Mucosa of descending colon (tissue), 3 donors: ENCODE data around the gene ZNF71. TPM values are rescaled to one million over a fixed set of nuclear protein-coding genes. Genes with fewer than 3 reads are reported as not detected.
A peak's percentile ranks its signal among the peaks of the same experiment; 100 is the strongest.

Experiments used
- ATAC-seq: fragments of 200-7000 bp; cut with Tn5 transposase; one replicate; pipeline ENCODE4 v1.9.1; 2020; ENCODE audit warnings: mild to moderate bottlenecking, moderate library complexity
- DNase-seq, 3 donors: peaks; one replicate each; pipeline ENCODE4 v3.0.0-alpha.2; 2020
- H3K36me3 ChIP-seq: fragments of 200-600 bp; one replicate; pipeline ENCODE4 v1.8.0; 2021; ENCODE audit warnings: low read depth, mild to moderate bottlenecking
- H3K4me1 ChIP-seq: fragments of 200-600 bp; one replicate; pipeline ENCODE4 v1.8.0; 2021; ENCODE audit warnings: low read depth, mild to moderate bottlenecking
- H3K4me3 ChIP-seq: fragments of 200-600 bp; one replicate; pipeline ENCODE4 v1.8.0; 2021; ENCODE audit warnings: mild to moderate bottlenecking
- H3K9me3 ChIP-seq: fragments of 200-600 bp; one replicate; pipeline ENCODE4 v1.8.0; 2021; ENCODE audit warnings: mild to moderate bottlenecking
- intact Hi-C, 2 donors: fragments of 100-400 bp; cut with DNase I in 1 of 2; cut with micrococcal nuclease in 1 of 2; formaldehyde crosslinking; loops; one replicate each; pipeline versions ENCODE4 v1.11.0 to v1.11.1; 2022; cut with DNase I, micrococcal nuclease
- total RNA-seq, 3 donors: library from RNA; stranded (reverse); fragmentation: NEBNext Ultra II Directional in 2 of 3; extraction: Animal tissue kit (Norgen Biotek cat#: 25700) in 2 of 3; gene quantifications; one replicate each; pipeline versions ENCODE4 v1.2.1 to v1.2.4, GENCODE V29; 2021 to 2023
- TF ChIP-seq, protein P1 (sequence below): fragments of 200-600 bp; IDR thresholded peaks from one replicate; pipeline ENCODE4 v1.8.0; 2022; ENCODE audit warnings: antibody characterized with exemption, mild to moderate bottlenecking
- donor health status: DM: no; HTN: no; CAD: no; lungs with moderate emphysema.
- donor health status: DM: no; HTN: no; CAD: no.
- donor health status: DM: no; HTN: yes; CAD: no.

Gene ZNF71
- total RNA-seq, 3 donors from 2014 or later = 2.8 to 12.2 (median 3.2) TPM

DNA sequence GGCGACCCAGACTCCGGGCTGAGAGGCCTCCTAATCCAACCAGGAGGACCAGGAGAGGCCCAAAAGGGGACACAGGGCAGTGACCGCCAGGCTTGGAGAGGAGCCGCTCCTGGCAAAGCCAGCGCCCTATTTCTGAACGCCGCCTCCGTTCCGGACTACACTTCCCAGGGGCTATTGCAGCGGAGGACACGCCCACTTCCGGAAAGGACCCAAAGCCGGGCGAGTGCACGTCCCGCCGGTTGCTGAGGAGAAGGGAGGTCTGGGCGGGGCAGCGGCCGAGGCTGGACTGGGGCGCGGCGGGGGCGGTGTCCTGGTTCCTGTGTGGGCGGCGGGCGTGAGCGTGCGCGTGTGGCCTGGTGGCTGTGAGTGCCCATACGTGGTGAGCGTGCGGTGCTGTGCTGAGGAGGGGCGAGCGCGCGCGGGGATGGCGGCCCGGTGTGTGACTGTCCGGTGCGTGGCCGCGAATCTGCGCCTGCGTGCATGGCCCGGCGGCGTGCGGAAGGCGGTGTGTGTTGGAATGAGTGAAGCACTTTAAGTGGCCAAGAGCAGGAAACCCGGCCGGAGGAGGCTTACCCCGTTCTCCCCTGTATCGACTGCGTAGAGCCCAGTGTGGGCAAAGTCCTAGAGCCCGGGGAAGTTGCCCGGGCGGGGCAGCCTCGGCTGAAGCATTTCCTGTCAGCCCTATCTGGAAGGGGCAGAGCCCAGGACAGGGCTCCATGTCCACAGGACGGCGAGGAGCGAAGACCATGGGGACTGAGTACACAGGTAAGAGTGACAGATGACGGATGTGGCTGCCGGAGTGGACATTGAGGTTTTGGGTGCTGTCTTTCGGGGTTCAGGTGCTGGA, 27.6 kb upstream of the ZNF71 start, which contains the start of gene ZNF470:
ZNF470 (plus strand) TSS at position 195 of the 847 bp plus-strand sequence. CDS start 2,844 bp downstream, outside the sequence.
- intact Hi-C loops = no loop called here
- H3K4me1 ChIP-seq = no peaks in the 10 kb centered on the region
- ATAC-seq (peak; percentile 100), DNase-seq (peak; percentile 96 to 97 (median 96))
- peak within 1 kb of the TSS; percentile 67 for H3K4me3 ChIP-seq
- H3K9me3 ChIP-seq = peaks cover 88% of the 10 kb centered on the region
- H3K36me3 ChIP-seq = no peaks in the 10 kb centered on the region
- TF ChIP-seq, protein P1, sequence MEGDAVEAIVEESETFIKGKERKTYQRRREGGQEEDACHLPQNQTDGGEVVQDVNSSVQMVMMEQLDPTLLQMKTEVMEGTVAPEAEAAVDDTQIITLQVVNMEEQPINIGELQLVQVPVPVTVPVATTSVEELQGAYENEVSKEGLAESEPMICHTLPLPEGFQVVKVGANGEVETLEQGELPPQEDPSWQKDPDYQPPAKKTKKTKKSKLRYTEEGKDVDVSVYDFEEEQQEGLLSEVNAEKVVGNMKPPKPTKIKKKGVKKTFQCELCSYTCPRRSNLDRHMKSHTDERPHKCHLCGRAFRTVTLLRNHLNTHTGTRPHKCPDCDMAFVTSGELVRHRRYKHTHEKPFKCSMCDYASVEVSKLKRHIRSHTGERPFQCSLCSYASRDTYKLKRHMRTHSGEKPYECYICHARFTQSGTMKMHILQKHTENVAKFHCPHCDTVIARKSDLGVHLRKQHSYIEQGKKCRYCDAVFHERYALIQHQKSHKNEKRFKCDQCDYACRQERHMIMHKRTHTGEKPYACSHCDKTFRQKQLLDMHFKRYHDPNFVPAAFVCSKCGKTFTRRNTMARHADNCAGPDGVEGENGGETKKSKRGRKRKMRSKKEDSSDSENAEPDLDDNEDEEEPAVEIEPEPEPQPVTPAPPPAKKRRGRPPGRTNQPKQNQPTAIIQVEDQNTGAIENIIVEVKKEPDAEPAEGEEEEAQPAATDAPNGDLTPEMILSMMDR = no peak

DNA sequence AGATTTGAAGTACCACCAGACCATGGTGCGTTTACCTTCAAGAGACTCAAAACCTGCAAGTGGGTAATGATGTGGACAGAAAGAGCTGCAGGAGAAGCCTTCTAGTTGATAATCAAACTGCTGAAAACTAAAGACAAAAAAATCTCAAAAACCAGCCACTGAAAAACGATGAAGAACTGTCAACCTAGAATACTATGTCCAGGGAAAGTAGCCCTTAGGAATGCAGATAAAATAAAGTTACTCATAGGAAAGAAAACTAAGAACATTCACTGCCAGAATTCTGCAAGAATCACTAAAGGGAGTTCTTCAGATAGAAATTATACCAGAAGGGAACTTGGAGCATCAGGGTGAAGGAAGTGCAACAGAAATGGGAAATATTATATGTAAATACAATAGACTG, 22.5 kb upstream of the ZNF71 start:
- no peak overlapping the region for H3K4me3 ChIP-seq
- DNase-seq (no peak), ATAC-seq (no peak)
- TF ChIP-seq, protein P1 = no peak
- H3K9me3 ChIP-seq = peaks cover 98% of the 10 kb centered on the region
- no peaks in the 10 kb centered on the region for H3K4me1 ChIP-seq
- H3K36me3 ChIP-seq = no peaks in the 10 kb centered on the region
- intact Hi-C loops = no loop called here

DNA sequence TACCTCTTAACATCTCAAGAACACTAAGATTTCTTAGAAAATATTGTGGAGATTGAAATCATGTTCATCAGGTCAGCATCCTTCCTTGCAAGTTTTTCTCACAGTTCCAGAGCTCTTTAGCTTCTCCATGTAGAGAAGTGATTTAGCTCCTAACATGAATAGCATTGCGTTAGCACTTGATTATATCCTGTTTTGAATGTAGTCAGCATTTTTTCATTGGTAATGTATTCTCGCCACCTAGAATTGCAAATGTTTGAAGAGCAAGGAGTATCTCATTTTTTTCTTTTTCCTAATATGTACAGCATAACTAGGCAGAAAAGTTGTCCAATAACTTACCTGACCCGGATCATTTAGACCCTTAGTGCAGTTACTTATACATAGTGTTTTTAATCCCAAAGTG, 21.2 kb upstream of the ZNF71 start:
- ATAC-seq (no peak), DNase-seq (no peak)
- H3K9me3 ChIP-seq = peaks cover 100% of the 10 kb centered on the region
- TF ChIP-seq, protein P1 = no peak
- no peaks in the 10 kb centered on the region for H3K36me3 ChIP-seq
- no peaks in the 10 kb centered on the region for H3K4me1 ChIP-seq
- intact Hi-C loops = no loop called here
- H3K4me3 ChIP-seq = no peak overlapping the region

DNA sequence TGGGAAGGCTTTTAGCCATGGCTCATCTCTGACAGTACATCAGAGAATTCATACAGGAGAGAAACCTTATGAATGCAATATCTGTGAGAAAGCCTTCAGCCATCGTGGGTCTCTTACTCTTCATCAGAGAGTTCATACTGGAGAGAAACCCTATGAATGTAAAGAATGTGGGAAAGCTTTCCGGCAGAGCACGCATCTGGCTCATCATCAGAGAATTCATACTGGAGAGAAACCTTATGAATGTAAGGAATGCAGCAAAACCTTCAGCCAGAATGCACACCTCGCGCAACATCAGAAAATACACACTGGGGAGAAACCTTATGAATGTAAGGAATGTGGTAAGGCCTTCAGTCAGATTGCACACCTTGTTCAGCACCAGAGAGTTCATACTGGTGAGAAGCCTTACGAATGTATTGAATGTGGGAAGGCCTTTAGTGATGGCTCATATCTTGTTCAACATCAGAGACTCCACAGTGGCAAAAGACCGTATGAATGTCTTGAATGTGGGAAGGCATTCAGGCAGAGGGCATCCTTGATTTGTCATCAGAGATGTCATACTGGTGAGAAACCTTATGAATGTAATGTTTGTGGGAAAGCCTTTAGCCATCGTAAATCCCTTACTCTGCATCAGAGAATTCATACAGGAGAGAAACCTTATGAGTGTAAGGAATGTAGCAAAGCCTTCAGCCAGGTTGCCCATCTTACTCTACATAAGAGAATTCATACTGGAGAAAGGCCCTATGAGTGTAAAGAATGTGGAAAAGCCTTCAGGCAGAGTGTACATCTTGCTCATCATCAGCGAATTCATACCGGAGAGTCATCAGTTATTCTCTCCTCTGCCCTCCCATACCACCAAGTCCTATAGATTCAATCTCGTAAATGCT, 17.1 kb upstream of the ZNF71 start:
- H3K9me3 ChIP-seq = peaks cover 100% of the 10 kb centered on the region
- H3K4me1 ChIP-seq = no peaks in the 10 kb centered on the region
- ATAC-seq = no peak
- intact Hi-C loops = no loop called here
- TF ChIP-seq, protein P1 = no peak
- H3K36me3 ChIP-seq = no peaks in the 10 kb centered on the region
- H3K4me3 ChIP-seq = no peak overlapping the region
- DNase-seq = no peak

DNA sequence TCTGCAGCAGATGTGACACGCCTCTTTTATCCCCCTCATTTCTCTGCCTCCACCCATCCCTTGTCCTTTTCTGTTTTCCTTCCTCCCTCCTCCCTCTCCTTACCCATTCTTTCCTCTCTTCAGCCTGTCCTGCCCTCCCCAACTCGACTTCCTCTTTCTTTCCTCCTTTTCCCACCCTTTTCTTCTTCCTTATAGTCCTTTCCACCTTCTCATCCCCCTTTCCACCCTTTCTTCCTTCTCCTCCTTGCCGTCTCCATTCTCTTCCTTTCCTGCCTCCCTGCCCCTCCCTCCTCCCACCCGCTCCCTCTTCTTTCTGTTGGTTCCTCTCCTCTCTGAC, 688 bp upstream of the ZNF71 start:
- Histone ChIP-seq H3K36me3 (no peaks in the 10 kb centered on the region), H3K4me1 (peaks cover 4% of the 10 kb centered on the region), H3K9me3 (peaks cover 38% of the 10 kb centered on the region), H3K4me3 (no peak overlapping the region)
- TF ChIP-seq, protein P1 = no peak
- DNase-seq (no peak), ATAC-seq (no peak)
- intact Hi-C loops = no loop called here
